Stimulated activated naive CD8-positive, alpha-beta T cell treated with anti-CD3 and anti-CD28 coated beads, Interleukin-15, Interleukin-2, amounts not matched to agents 100 U/mL and 50 U/mL, for 24 hours (primary cell): ENCODE results near the gene TAAR8.
"Not testable (repeated sequence)": the region's sequence is repeated elsewhere in the genome, so short reads cannot be mapped to it uniquely, and the experiment has no call there.

Experiments used
- ATAC-seq: fragments of 150-1000 bp; cut with Tn5 transposase; one replicate; pipeline ENCODE4 v1.10.0; 2021
- DNase-seq: peaks from one replicate; pipeline ENCODE4 v3.0.0; 2021

The TAAR8 gene

GRCh38 chr6:132548746-132549463 is 3.6 kb upstream of the TAAR8 start:
- ATAC-seq, result no peak

DNA sequence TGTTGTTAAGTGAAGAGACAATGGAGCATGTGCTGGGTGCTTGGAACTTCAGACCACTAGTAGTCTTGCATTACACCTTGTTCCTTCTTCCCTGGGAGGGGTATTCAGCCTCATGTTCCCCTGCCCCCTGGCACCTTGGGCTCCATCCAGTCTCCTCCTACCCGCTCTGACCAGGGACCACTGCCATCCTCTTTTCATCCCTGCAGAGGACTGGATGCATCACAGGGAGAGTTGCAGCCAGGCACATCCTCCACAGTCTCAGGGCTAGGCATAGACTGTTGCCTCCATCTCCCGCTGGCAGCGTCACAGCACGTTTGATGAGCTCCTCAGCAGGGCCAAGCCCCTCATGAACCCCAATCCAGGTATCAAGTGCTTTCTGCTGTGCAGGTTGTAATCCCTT is 1.3 kb upstream of the TAAR8 start:
- no peak for DNase-seq
- no peak for ATAC-seq

More at GRCh38 chr6:132548746-132549463, 3.6 kb upstream of the TAAR8 start:
- DNase-seq, result no peak

GRCh38 chr6:132560087-132560486 is 7.6 kb downstream of the TAAR8 start:
- DNase-seq, ATAC-seq: not testable (repeated sequence)

DNA sequence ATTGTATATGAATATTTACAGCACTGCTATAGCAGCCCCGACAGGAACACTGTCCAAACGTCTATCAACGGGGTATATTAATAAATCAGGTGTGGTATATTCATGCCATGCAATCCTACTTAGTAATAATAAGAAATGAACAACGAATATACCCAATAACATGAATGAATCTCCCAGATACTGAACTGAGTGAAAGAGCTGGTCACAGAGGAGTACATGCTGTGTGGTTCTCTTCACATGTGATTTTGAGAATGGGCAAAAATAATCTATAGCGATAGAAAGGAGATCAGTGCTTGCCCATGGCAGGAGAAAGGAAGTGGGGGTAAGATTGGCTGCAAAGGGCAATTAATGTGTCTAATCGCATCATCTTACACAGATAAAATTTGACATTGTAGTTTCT is 13.9 kb downstream of the TAAR8 start:
- DNase-seq (no peak), ATAC-seq (no peak)

DNA sequence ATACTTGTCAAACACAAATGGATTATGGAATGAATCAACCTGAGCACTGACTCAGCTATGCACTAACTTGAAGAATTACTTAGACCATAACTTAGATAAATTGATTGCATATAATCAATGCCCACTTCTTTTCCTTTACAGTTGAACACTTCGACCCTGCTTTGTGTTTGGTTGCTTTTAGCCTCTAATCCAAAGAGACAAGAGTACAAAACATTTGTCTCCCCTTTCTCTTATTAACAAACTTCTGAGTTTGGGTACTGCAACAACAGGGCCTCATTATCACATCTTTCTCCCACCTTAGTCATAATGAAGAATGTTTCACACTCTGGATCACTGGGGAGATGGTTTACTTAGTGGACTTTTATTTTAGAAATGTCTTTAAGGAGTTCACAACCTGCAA is 15.1 kb downstream of the TAAR8 start:
- DNase-seq (no peak), ATAC-seq (no peak)

DNA sequence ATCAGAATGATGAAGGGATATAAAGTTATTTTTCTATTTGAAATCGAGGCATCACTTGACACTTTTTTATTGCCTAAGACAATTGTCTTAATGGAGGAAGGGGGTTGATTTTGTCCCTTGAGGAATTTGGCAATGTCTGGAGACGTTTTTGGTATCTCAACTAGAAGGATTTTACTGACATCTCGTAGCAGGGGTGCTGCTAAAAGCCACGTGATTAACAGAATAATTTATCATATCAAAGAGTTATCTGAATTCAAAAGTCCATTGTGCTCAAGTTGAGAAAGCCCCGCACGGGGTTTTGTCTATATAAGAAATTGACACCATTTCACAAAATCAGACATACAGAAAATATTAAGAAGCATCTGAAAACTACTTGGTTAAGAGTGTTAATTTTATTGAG is 16.1 kb downstream of the TAAR8 start:
- no peak for ATAC-seq
- no peak for DNase-seq

DNA sequence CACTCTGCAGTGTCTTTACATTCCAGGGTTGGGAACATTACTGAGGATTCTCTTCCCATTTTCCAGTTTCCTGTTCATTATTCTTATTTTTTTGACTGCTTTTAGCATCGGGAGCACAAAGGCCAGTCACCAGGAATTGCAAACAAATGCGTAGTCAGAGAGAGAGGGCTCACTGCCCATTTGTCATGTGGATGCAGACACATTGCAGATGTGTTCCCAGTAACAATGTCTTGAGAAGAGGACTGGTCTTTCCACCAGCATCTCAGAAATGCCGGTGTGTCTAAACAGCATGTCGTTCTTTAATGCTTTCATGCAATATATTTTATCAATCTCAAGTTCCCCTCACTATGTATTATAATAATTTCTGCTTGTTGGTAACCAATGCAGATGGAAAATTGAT is 16.7 kb downstream of the TAAR8 start:
- no peak for ATAC-seq
- DNase-seq, result no peak

GRCh38 chr6:132570221-132570777 is 17.8 kb downstream of the TAAR8 start, which contains the start of gene TAAR6:
Gene TAAR6, plus strand, starts transcription at chr6:132570322. Its CDS starts 0 bp downstream, at chr6:132570322.
- DNase-seq (no peak), ATAC-seq (no peak)

DNA sequence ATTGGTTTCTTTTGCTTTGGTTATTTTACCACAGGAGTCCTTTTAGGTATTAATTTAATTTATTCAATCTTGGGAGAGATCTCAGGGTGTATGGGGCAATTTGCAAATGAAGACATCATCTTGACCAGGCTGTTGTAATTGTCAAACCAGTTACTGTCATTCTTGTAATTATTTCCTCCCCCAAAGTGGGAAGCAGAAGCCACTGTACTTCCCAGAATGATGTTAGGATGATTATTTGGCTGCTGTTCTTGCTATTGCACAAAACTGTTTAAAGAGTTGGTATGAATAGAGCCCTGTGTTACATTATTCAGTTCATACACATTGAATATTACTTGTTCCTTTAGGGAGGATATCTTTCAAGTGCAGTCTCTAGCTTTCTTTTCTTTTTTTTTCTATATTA is 19.3 kb downstream of the TAAR8 start:
- DNase-seq (no peak), ATAC-seq (no peak)

- DNase-seq (no peak), ATAC-seq (no peak)
Observed at GRCh38 chr6:132584698-132585097, 32.2 kb downstream of the TAAR8 start.

DNA sequence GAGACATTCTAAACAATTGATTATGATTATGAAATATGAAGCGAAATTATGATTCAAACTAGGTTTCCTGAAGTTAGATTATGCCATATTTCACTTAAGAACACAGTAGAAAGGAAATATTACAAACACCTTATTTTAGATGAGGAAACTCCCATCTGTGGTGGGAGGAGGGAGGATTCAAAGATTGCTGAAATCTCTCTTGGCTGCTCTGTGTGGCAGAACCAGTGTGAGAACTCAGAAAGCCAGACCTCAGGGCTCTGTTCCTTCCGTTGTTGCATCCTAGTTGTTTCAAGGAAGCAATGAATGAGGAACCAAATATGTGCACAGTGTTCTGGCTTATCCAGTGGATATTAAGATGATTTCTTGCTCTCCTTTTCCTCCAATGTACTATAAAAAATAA is 35.0 kb downstream of the TAAR8 start:
- DNase-seq (no peak), ATAC-seq (no peak)

- DNase-seq, result no peak
- no peak for ATAC-seq
Observed at GRCh38 chr6:132589454-132589853, 37.0 kb downstream of the TAAR8 start, which contains the start of gene TAAR5. Gene TAAR5, minus strand, starts transcription at chr6:132589741. Its CDS starts 55 bp downstream, at chr6:132589686.

- DNase-seq (no peak), ATAC-seq (no peak)
Observed at GRCh38 chr6:132590362-132590761, 37.9 kb downstream of the TAAR8 start.

GRCh38 chr6:132592855-132593254 is 40.4 kb downstream of the TAAR8 start:
- DNase-seq, result no peak
- no peak for ATAC-seq

GRCh38 chr6:132596201-132596600 is 43.7 kb downstream of the TAAR8 start:
- no peak for DNase-seq
- no peak for ATAC-seq

- no peak for ATAC-seq
- no peak for DNase-seq
Observed at GRCh38 chr6:132598473-132598872, 46.0 kb downstream of the TAAR8 start.

- DNase-seq, ATAC-seq: not testable (repeated sequence)
Observed at GRCh38 chr6:132600900-132601299, 48.4 kb downstream of the TAAR8 start.
